Fibroblast of lung (primary cell): ENCODE data around the gene CST5.
"Not testable (repeated sequence)": the region's sequence is repeated elsewhere in the genome, so short reads cannot be mapped to it uniquely, and the experiment has no call there.

Source experiments
- CTCF ChIP-seq, 2 donors: IDR thresholded peaks in 1 of 2; conservative IDR thresholded peaks in 1 of 2; 1 replicate in 1 of 2; 2 replicates in 1 of 2; pipeline ENCODE4 v1.5.1; 2011 to 2012; ENCODE audit warnings: low read length in 2 of 2, control low read depth in 1 of 2, inconsistent platforms in 1 of 2, low read depth in 1 of 2, mild to moderate bottlenecking in 1 of 2
- EZH2 ChIP-seq: IDR thresholded peaks from 2 replicates; pipeline ENCODE4 v1.5.1; 2012; ENCODE audit warnings: low read length, control low read depth, mild to moderate bottlenecking; ENCODE audit errors: missing control alignments

- TF ChIP-seq CTCF (conservative IDR thresholded peaks at IDR 0.05 in 1 of 2, IDR thresholded peaks at IDR 0.05 in 1 of 2; ENCODE audit: low read depth in 1 of 2, low read length in 2 of 2); EZH2: not testable (repeated sequence)
Measured at GRCh38 chr20:23914469-23914868, 34.9 kb upstream of the CST5 start.
